Activated CD4-positive, alpha-beta T cell treated with anti-CD3 and anti-CD28 coated beads, Interleukin-2, amount 50 U/mL, for 48 hours (primary cell): Measurements from ENCODE around the gene MSI2.

Source experiments
- DNase-seq, 2 experiments: peaks; one replicate each; pipeline ENCODE4 v3.0.0-alpha.2; 2020

The MSI2 gene

GRCh38 chr17:57273490-57273889 lies 17.2 kb downstream of the MSI2 start:
- no peak for DNase-seq

- no peak for DNase-seq
Measured at GRCh38 chr17:57274162-57274561, 17.8 kb downstream of the MSI2 start.

- no peak for DNase-seq
Measured at GRCh38 chr17:57275071-57275764, 18.9 kb downstream of the MSI2 start.

- DNase-seq, result no peak
Measured at GRCh38 chr17:57276621-57277020, 20.3 kb downstream of the MSI2 start.

- peak in 1 of 2 experiments; percentile 41 for DNase-seq
Measured at GRCh38 chr17:57277923-57278604, 21.7 kb downstream of the MSI2 start.

GRCh38 chr17:57278740-57279387 lies 22.5 kb downstream of the MSI2 start:
- DNase-seq, result no peak

GRCh38 chr17:57279432-57279831 lies 23.1 kb downstream of the MSI2 start:
- DNase-seq, result no peak

GRCh38 chr17:57281887-57282286 lies 25.6 kb downstream of the MSI2 start:
- DNase-seq, result no peak

GRCh38 chr17:57282296-57282695 lies 26.0 kb downstream of the MSI2 start:
- no peak for DNase-seq

GRCh38 chr17:57283203-57283971 lies 27.1 kb downstream of the MSI2 start:
- DNase-seq, result no peak

GRCh38 chr17:57284583-57284982 lies 28.3 kb downstream of the MSI2 start:
- DNase-seq, result no peak

- peak; percentile 63 to 75 for DNase-seq
Measured at GRCh38 chr17:57284984-57285646, 28.8 kb downstream of the MSI2 start.

- DNase-seq, result no peak
Measured at GRCh38 chr17:57285701-57286100, 29.4 kb downstream of the MSI2 start.

- no peak for DNase-seq
Measured at GRCh38 chr17:57286399-57287105, 30.2 kb downstream of the MSI2 start.

GRCh38 chr17:57288040-57288772 lies 31.9 kb downstream of the MSI2 start:
- no peak for DNase-seq

GRCh38 chr17:57288773-57289121 lies 32.4 kb downstream of the MSI2 start:
- no peak for DNase-seq

GRCh38 chr17:57289130-57289529 lies 32.8 kb downstream of the MSI2 start:
- no peak for DNase-seq

GRCh38 chr17:57289613-57290012 lies 33.3 kb downstream of the MSI2 start:
- no peak for DNase-seq

GRCh38 chr17:57290981-57291380 lies 34.7 kb downstream of the MSI2 start:
- no peak for DNase-seq

- DNase-seq, result no peak
Measured at GRCh38 chr17:57292091-57292490, 35.8 kb downstream of the MSI2 start.

- no peak for DNase-seq
Measured at GRCh38 chr17:57293077-57293476, 36.8 kb downstream of the MSI2 start.

GRCh38 chr17:57294101-57294500 lies 37.8 kb downstream of the MSI2 start:
- DNase-seq, result no peak
